SK-N-SH treated with all-trans-retinoic acid at 6 μM for 48 hours (cell line): Measurements from ENCODE around the gene SLAIN2.

Experiments used
- ATAC-seq: fragments of 200-7000 bp; cut with Tn5 transposase; 3 replicates; pipeline ENCODE4 v1.9.1; 2020; ENCODE audit warnings: mild to moderate bottlenecking, moderate library complexity
- ARNTL ChIP-seq: fragments of 450-650 bp; formaldehyde crosslinking; IDR thresholded peaks from 2 replicates; pipeline ENCODE4 v1.5.0; 2020; ENCODE audit warnings: low read depth, mild to moderate bottlenecking, moderate library complexity, borderline replicate concordance
- BACH2 ChIP-seq: fragments of 250-450 bp; sonication (Bioruptor Pico); IDR thresholded peaks from 2 replicates; pipeline ENCODE4 v1.9.0; 2021; ENCODE audit warnings: mild to moderate bottlenecking, borderline replicate concordance
- CREB5 ChIP-seq: fragments of 250-450 bp; sonication (Bioruptor Pico); IDR thresholded peaks from 2 replicates; pipeline ENCODE4 v1.5.1; 2020; ENCODE audit warnings: low read depth, mild to moderate bottlenecking, moderate library complexity
- CSDC2 ChIP-seq: fragments of 250-450 bp; sonication (Bioruptor Pico); IDR thresholded peaks from 2 replicates; pipeline ENCODE4 v1.5.0; 2020; ENCODE audit warnings: mild to moderate bottlenecking, moderate library complexity
- ISL1 ChIP-seq: fragments of 250-450 bp; sonication (Bioruptor Pico); IDR thresholded peaks from 2 replicates; pipeline ENCODE4 v2.1.2; 2022; ENCODE audit warnings: mild to moderate bottlenecking, moderate library complexity
- OSR1 ChIP-seq: fragments of 250-450 bp; sonication (Bioruptor Pico); IDR thresholded peaks from 2 replicates; pipeline ENCODE4 v1.8.0; 2022; ENCODE audit warnings: moderate library complexity, mild to moderate bottlenecking, inconsistent platforms
- POU6F1 ChIP-seq: fragments of 250-450 bp; sonication (Bioruptor Pico); IDR thresholded peaks from 2 replicates; pipeline ENCODE4 v1.8.0; 2021; ENCODE audit warnings: low read depth, mild to moderate bottlenecking, moderate library complexity, borderline replicate concordance
- PPARA ChIP-seq: fragments of 250-450 bp; sonication (Bioruptor Pico); IDR thresholded peaks from 2 replicates; pipeline ENCODE4 v1.5.0; 2020; ENCODE audit warnings: mild to moderate bottlenecking, borderline replicate concordance
- TOX ChIP-seq: fragments of 250-450 bp; sonication (Bioruptor Pico); IDR thresholded peaks from 2 replicates; pipeline ENCODE4 v1.8.0; 2021; ENCODE audit warnings: mild to moderate bottlenecking, moderate library complexity, borderline replicate concordance
- ZC3H10 ChIP-seq: fragments of 250-450 bp; sonication (Bioruptor Pico); IDR thresholded peaks from 2 replicates; pipeline ENCODE4 v1.5.1; 2021; ENCODE audit warnings: mild to moderate bottlenecking, moderate library complexity
- ZFP3 ChIP-seq: fragments of 250-450 bp; sonication (Bioruptor Pico); IDR thresholded peaks from 2 replicates; pipeline ENCODE4 v1.5.0; 2020; ENCODE audit warnings: mild to moderate bottlenecking, moderate library complexity
- ZFP30 ChIP-seq: fragments of 450-650 bp; formaldehyde crosslinking; IDR thresholded peaks from 2 replicates; pipeline ENCODE4 v1.5.0; 2022; ENCODE audit warnings: mild to moderate bottlenecking, moderate library complexity
- ZNF70 ChIP-seq: fragments of 450-650 bp; formaldehyde crosslinking; IDR thresholded peaks from 2 replicates; pipeline ENCODE4 v1.5.0; 2020; ENCODE audit warnings: mild to moderate bottlenecking, moderate library complexity
- ZNF8 ChIP-seq: fragments of 450-650 bp; formaldehyde crosslinking; IDR thresholded peaks from 2 replicates; pipeline ENCODE4 v1.5.0; 2020; ENCODE audit warnings: mild to moderate bottlenecking, moderate library complexity
- TF ChIP-seq, protein P1 (sequence below): fragments of 250-450 bp; sonication (Bioruptor Pico); IDR thresholded peaks from 2 replicates; pipeline ENCODE4 v1.8.0; 2020; ENCODE audit warnings: mild to moderate bottlenecking, moderate library complexity, borderline replicate concordance
- TF ChIP-seq, protein P2 (sequence below): fragments of 250-450 bp; sonication (Bioruptor Pico); IDR thresholded peaks from 2 replicates; pipeline ENCODE4 v1.5.1; 2021; ENCODE audit warnings: mild to moderate bottlenecking, moderate library complexity
- TF ChIP-seq, protein P3 (sequence below): fragments of 250-450 bp; sonication (Bioruptor Pico); IDR thresholded peaks from 2 replicates; pipeline ENCODE4 v1.5.0; 2020; ENCODE audit warnings: mild to moderate bottlenecking, moderate library complexity

The SLAIN2 gene

DNA sequence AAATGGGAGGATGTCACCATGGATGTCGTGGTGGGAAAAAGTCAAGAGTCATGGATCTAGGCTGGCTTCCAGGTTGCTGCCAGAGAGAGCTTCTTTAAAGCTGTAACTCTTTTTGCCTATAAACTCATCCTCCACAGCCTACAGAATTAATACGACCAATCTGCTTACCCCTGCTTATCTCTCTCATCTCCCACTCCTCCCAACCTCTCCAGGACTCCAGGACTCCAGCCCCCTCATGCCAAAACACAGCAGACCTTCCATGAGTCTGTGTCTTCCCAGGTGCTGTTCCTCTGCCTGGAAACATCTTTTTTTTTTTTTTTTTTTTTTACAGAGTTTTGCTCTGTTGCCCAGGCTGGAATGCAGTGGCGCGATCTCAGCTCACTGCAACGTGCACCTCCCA, 126.6 kb downstream of the SLAIN2 start:
- no peak for TF ChIP-seq ZFP3 (CRISPR knock-in tag)
- TF ChIP-seq, protein P1, sequence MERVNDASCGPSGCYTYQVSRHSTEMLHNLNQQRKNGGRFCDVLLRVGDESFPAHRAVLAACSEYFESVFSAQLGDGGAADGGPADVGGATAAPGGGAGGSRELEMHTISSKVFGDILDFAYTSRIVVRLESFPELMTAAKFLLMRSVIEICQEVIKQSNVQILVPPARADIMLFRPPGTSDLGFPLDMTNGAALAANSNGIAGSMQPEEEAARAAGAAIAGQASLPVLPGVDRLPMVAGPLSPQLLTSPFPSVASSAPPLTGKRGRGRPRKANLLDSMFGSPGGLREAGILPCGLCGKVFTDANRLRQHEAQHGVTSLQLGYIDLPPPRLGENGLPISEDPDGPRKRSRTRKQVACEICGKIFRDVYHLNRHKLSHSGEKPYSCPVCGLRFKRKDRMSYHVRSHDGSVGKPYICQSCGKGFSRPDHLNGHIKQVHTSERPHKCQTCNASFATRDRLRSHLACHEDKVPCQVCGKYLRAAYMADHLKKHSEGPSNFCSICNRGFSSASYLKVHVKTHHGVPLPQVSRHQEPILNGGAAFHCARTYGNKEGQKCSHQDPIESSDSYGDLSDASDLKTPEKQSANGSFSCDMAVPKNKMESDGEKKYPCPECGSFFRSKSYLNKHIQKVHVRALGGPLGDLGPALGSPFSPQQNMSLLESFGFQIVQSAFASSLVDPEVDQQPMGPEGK: no peak
- no peak for TF ChIP-seq POU6F1 (CRISPR knock-in tag)
- no peak for TF ChIP-seq CSDC2 (CRISPR knock-in tag)
- TF ChIP-seq, protein P2, sequence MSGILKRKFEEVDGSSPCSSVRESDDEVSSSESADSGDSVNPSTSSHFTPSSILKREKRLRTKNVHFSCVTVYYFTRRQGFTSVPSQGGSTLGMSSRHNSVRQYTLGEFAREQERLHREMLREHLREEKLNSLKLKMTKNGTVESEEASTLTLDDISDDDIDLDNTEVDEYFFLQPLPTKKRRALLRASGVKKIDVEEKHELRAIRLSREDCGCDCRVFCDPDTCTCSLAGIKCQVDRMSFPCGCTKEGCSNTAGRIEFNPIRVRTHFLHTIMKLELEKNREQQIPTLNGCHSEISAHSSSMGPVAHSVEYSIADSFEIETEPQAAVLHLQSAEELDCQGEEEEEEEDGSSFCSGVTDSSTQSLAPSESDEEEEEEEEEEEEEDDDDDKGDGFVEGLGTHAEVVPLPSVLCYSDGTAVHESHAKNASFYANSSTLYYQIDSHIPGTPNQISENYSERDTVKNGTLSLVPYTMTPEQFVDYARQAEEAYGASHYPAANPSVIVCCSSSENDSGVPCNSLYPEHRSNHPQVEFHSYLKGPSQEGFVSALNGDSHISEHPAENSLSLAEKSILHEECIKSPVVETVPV (CRISPR knock-in tag): no peak
- peak; percentile 37; the same call in 1 of the 2 replicates for TF ChIP-seq ZNF70 (CRISPR knock-in tag)
- ATAC-seq: no peak

DNA sequence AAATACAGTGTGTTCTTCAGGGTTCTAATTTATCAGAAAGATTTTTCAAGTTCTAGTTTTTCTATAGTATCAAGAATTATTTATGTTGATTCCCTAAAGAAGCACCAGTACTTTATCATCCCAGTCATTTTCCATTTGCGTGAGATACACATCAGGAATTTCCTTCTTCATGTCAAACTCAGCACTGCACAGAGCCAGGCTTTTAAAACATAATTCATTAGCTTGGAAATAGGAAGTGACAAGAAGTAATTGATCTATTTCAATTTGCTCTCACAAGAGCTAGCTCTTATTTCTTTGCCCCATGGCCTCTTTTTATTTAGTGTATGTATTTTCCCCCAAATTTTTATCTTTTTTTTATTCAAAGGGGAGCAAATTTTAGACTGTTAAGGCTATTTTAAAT, 128.8 kb downstream of the SLAIN2 start:
- peak; percentile 48 for ATAC-seq
- TF ChIP-seq ZNF8 (no peak), ISL1 (CRISPR knock-in tag) (peak; percentile 60)

GRCh38 chr4:48470570-48470969, 129.2 kb downstream of the SLAIN2 start:
- no peak for TF ChIP-seq OSR1 (CRISPR knock-in tag)
- ATAC-seq: peak; percentile 76

GRCh38 chr4:48472794-48473193, 131.5 kb downstream of the SLAIN2 start:
- ATAC-seq: no peak
- TF ChIP-seq, protein P2 (CRISPR knock-in tag): no peak
- TF ChIP-seq TOX (CRISPR knock-in tag) (no peak), ZFP30 (CRISPR knock-in tag) (no peak)

DNA sequence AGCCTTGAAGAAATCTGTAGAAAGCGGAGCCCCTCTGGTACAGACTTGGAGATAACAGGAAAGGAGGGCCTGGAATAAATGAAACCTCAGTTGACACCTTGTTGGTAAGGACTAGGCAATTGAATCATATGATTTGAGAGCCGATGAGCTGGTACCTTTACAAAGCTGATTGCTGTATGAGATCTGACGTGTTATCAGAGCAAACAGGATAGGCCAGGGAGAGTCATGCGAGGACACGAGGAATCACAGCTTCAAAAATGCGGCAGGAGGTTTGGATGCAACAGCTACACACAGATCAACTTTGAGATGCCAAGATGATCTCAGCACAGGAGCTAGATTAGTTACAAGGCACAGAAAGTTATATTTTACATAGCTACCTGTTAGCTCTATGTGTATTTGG, 134.4 kb downstream of the SLAIN2 start:
- no peak for ATAC-seq
- TF ChIP-seq, protein P1: no peak
- TF ChIP-seq ZNF8 (no peak), OSR1 (CRISPR knock-in tag) (no peak), BACH2 (CRISPR knock-in tag) (no peak), POU6F1 (CRISPR knock-in tag) (no peak), ZFP30 (CRISPR knock-in tag) (no peak), ZC3H10 (CRISPR knock-in tag) (no peak), ISL1 (CRISPR knock-in tag) (no peak), ZFP3 (CRISPR knock-in tag) (no peak), PPARA (CRISPR knock-in tag) (no peak), ARNTL (CRISPR knock-in tag) (no peak), CREB5 (CRISPR knock-in tag) (no peak)
- TF ChIP-seq, protein P3, sequence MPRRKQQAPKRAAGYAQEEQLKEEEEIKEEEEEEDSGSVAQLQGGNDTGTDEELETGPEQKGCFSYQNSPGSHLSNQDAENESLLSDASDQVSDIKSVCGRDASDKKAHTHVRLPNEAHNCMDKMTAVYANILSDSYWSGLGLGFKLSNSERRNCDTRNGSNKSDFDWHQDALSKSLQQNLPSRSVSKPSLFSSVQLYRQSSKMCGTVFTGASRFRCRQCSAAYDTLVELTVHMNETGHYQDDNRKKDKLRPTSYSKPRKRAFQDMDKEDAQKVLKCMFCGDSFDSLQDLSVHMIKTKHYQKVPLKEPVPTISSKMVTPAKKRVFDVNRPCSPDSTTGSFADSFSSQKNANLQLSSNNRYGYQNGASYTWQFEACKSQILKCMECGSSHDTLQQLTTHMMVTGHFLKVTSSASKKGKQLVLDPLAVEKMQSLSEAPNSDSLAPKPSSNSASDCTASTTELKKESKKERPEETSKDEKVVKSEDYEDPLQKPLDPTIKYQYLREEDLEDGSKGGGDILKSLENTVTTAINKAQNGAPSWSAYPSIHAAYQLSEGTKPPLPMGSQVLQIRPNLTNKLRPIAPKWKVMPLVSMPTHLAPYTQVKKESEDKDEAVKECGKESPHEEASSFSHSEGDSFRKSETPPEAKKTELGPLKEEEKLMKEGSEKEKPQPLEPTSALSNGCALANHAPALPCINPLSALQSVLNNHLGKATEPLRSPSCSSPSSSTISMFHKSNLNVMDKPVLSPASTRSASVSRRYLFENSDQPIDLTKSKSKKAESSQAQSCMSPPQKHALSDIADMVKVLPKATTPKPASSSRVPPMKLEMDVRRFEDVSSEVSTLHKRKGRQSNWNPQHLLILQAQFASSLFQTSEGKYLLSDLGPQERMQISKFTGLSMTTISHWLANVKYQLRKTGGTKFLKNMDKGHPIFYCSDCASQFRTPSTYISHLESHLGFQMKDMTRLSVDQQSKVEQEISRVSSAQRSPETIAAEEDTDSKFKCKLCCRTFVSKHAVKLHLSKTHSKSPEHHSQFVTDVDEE (CRISPR knock-in tag): no peak
- TF ChIP-seq, protein P2 (CRISPR knock-in tag): no peak
